ENCODE results near the gene TSR3. TPM values are rescaled to one million over a fixed set of nuclear protein-coding genes. Genes with fewer than 3 reads are reported as not detected.

The TSR3 gene
- total RNA-seq, 2 experiments from 2014 or later = 40.6 to 46.0 TPM

- no peaks in the 10 kb centered on the region for H3K9me3 Mint-ChIP-seq
- ChIA-PET CTCF (no interaction called here), POLR2A (no interaction called here)
- no peak overlapping the region for H3K27ac Mint-ChIP-seq
- no peak for DNase-seq
- no peaks in the 10 kb centered on the region for H3K27me3 Mint-ChIP-seq
- peaks cover under 1% of the 10 kb centered on the region for H3K4me1 Mint-ChIP-seq
- peaks cover 6% of the 10 kb centered on the region for H3K36me3 Mint-ChIP-seq (ENCODE audit: low read depth)
- no peak overlapping the region for H3K4me3 Mint-ChIP-seq
These were observed 33.6 kb upstream of the TSR3 start for GRCh38 chr16:1385232-1385631.

DNA sequence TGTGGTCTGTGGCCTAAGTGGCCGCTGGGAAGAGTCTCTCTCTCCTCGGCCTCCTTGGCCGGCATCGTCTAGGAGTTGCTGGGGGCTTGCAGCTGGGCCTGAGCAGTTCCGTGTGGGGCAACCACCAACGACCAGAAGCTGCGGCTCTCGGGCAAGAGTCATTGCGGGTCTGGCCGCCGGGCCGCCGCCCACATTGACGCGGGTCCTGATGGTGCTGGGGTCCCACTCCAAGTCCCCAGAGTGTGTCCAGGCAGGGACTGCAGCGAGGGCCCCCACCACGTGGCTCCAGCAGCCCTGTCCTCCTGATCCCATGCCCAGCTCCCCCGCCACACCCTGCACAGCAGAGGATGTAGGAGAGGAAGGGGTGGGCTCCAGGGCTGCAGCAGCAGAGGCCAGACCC is 31.9 kb upstream of the TSR3 start:
- CTCF ChIA-PET = interaction anchor here (0.6 kb wide), 1 partner anchor 11 kb away, joined by 3 read pairs; no protein-coding TSS in a partner anchor
- Mint-ChIP-seq H3K4me1 (peaks cover 10% of the 10 kb centered on the region), H3K4me3 (no peak overlapping the region)

GRCh38 chr16:1381612-1382406 is 30.1 kb upstream of the TSR3 start:
- no peak overlapping the region for H3K4me3 Mint-ChIP-seq
- peaks cover 8% of the 10 kb centered on the region for H3K36me3 Mint-ChIP-seq (ENCODE audit: low read depth)
- ChIA-PET CTCF (interaction anchor here (0.6 to 4.4 kb wide), 2 partner anchors 13 to 18 kb away, joined by 3 to 29 read pairs; no protein-coding TSS in a partner anchor), POLR2A (no interaction called here)
- no peaks in the 10 kb centered on the region for H3K27me3 Mint-ChIP-seq
- H3K27ac Mint-ChIP-seq = no peak overlapping the region
- H3K4me1 Mint-ChIP-seq = peaks cover 20% of the 10 kb centered on the region
- no peak for DNase-seq
- no peaks in the 10 kb centered on the region for H3K9me3 Mint-ChIP-seq

More for the DNA sequence above, 31.9 kb upstream of the TSR3 start:
- Mint-ChIP-seq H3K36me3 (ENCODE audit: low read depth) (peaks cover 8% of the 10 kb centered on the region), H3K9me3 (no peaks in the 10 kb centered on the region), H3K27ac (no peak overlapping the region), H3K27me3 (no peaks in the 10 kb centered on the region)
- POLR2A ChIA-PET = no interaction called here
- DNase-seq = no peak

DNA sequence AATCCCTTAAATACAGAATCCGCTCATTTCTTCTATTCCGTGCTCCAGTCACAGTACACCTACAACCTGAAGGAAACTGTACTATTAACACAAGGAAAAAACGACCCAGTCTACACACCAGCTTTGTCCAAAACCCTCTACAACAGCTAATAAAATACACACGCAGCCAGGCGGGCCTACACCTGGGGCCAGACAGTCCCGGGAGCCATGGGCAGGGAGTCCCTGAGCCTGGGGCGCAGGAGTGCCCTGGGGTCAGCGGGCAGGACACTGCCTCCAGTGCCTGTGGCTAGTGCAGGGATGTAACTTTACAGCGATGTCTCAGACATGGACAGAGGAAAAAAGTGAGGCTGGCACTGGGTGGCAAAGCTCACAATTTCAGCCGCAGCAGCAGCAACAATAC is 28.5 kb upstream of the TSR3 start:
- Mint-ChIP-seq H3K27ac (peak overlapping the region; percentile 47), H3K9me3 (no peaks in the 10 kb centered on the region), H3K4me1 (peaks cover 20% of the 10 kb centered on the region), H3K4me3 (peak overlapping the region; percentile 71), H3K27me3 (no peaks in the 10 kb centered on the region), H3K36me3 (ENCODE audit: low read depth) (peaks cover 10% of the 10 kb centered on the region)
- DNase-seq = no peak
- POLR2A ChIA-PET = interaction anchor here (0.6 to 2.3 kb wide), 8 partner anchors 16 to 71 kb away, joined by 3 to 19 read pairs (median 4); partner anchors contain the start of genes UBE2I and UQCC4
- CTCF ChIA-PET = interaction anchor here (4.4 kb wide), 1 partner anchor 17 kb away, joined by 29 read pairs; no protein-coding TSS in a partner anchor

DNA sequence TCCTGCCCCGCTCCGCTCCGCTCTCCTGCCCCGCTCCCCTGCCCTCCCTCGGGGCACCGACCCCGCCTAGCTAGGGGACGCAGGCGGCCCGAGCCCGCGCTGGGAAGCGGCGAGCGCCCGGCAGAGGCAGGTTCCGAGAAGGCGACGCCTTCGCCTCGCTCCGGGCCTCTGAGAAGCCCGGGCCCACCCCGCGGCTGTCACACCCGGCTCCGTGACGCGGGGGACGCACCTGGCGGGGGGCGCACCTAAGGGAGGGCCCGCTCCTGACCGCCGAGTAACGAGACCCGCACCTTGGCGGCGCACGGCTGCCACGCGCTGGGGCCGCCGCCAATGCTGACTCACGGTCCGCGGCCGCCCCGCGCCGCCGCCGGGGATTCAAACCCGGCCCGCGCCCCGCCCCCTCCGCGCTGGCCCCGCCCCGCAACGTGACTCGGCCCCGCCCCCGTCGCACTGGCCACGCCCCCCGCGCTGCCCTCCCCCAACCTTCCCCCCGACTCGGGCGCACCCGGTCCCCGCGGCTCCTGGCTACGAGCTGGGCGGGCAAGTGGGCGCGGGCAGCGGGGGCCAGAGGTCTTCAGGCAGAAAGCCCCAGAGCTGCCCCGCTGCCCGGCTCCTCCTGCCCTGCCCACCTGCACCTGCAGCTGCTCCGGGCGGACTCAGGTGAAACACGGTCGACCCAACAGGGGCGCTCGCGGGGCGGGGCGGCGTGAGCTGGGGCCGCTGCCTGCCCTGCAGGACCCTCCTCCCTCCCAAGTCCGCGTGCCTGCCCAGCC is 27.8 kb upstream of the TSR3 start:
- Mint-ChIP-seq H3K27me3 (no peaks in the 10 kb centered on the region), H3K36me3 (ENCODE audit: low read depth) (peaks cover 8% of the 10 kb centered on the region), H3K4me1 (peaks cover 20% of the 10 kb centered on the region), H3K27ac (peak overlapping the region; percentile 47), H3K9me3 (no peaks in the 10 kb centered on the region), H3K4me3 (peak overlapping the region; percentile 71)
- peak; percentile 74 for DNase-seq
- ChIA-PET POLR2A (interaction anchor here (0.6 to 2.3 kb wide), 13 partner anchors 14 to 393 kb away, joined by 3 to 19 read pairs (median 4); partner anchors contain the start of genes EME2, MAPK8IP3, MRPS34 and UBE2I), CTCF (interaction anchor here (2.5 to 4.4 kb wide), 2 partner anchors 10 to 16 kb away, joined by 7 to 29 read pairs; no protein-coding TSS in a partner anchor)

DNA sequence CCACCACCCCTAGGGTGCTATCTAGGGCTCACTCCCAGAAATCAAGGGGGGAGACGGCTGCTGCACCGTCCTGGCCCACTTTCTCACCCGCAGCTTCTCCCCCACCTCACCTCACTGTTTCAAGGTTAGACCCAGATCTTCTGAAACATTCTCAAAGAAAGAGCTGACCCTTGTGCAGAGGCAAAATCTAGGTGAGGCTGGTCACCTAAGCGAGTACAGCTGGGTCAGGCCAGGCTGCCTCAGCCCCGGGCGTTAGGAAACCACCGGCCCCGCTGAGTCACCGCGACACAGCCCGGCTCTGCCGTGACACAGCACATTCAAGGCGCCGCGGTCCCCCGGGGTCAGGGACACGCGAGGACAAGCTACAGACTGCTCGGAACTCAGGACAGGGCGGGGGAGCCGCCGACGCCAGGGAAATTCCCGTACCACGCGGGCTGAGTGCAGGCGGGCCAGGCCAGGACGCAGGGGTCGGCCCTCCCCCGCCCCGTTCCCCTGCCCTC is 27.2 kb upstream of the TSR3 start:
- Mint-ChIP-seq H3K4me1 (peaks cover 20% of the 10 kb centered on the region), H3K9me3 (no peaks in the 10 kb centered on the region), H3K4me3 (peak overlapping the region; percentile 75), H3K27ac (peak overlapping the region; percentile 77), H3K36me3 (ENCODE audit: low read depth) (peaks cover 8% of the 10 kb centered on the region), H3K27me3 (no peaks in the 10 kb centered on the region)
- ChIA-PET POLR2A (interaction anchor here (1.1 to 2.3 kb wide), 8 partner anchors 13 to 394 kb away, joined by 3 to 19 read pairs (median 4); partner anchors contain the start of genes EME2, MAPK8IP3, MRPS34 and UQCC4), CTCF (interaction anchor here (2.5 to 4.4 kb wide), 2 partner anchors 10 to 15 kb away, joined by 7 to 29 read pairs; no protein-coding TSS in a partner anchor)
- DNase-seq = peak; percentile 69

- peak overlapping the region; percentile 77 for H3K27ac Mint-ChIP-seq
- H3K36me3 Mint-ChIP-seq (ENCODE audit: low read depth) = peaks cover 8% of the 10 kb centered on the region
- ChIA-PET POLR2A (interaction anchor here (1.1 to 2.3 kb wide), 8 partner anchors 13 to 394 kb away, joined by 3 to 19 read pairs (median 4); partner anchors contain the start of genes EME2, MAPK8IP3, MRPS34 and UQCC4), CTCF (interaction anchor here (2.5 to 4.4 kb wide), 2 partner anchors 9 to 15 kb away, joined by 7 to 29 read pairs; no protein-coding TSS in a partner anchor)
- H3K9me3 Mint-ChIP-seq = no peaks in the 10 kb centered on the region
- H3K4me1 Mint-ChIP-seq = peaks cover 20% of the 10 kb centered on the region
- no peaks in the 10 kb centered on the region for H3K27me3 Mint-ChIP-seq
- no peak for DNase-seq
- peak overlapping the region; percentile 75 for H3K4me3 Mint-ChIP-seq
These were observed 26.6 kb upstream of the TSR3 start for GRCh38 chr16:1378087-1378803.

DNA sequence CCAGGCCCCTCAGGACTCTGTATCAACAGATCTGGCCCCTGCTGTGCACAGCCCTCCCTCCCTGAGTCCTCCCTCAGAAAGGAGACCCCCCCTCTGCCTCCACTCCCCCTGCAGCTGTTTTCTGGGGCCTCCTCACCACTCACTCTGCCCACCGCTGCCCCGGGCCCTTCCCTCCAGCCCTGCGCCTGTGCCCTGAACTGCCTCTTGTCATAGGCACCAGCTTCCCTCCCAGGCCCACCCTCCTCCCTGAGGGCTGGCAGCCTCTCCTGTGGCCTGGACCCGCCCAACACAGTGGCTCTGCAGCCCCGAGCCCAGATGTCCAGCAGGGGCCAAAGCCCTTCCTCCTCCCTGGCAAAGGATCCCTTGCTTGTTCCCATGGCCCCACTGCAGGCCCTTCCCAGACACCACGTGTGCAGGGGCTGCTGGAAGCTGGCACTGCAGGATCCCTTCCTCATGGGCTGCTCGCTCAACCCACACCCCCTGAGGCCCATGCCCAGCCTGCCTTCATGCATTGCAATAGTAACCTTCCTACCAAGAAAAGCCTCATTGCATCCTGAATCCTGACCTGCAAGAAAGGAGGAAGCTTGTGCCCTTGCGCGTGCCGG is 25.8 kb upstream of the TSR3 start:
- no peaks in the 10 kb centered on the region for H3K27me3 Mint-ChIP-seq
- POLR2A ChIA-PET = interaction anchor here (2.1 kb wide), 1 partner anchor 12 kb away, joined by 11 read pairs; no protein-coding TSS in a partner anchor
- DNase-seq = no peak
- CTCF ChIA-PET = interaction anchor here (2.5 to 4.4 kb wide), 2 partner anchors 8 to 14 kb away, joined by 7 to 29 read pairs; no protein-coding TSS in a partner anchor
- H3K4me3 Mint-ChIP-seq = peak overlapping the region; percentile 75
- no peak overlapping the region for H3K27ac Mint-ChIP-seq
- H3K4me1 Mint-ChIP-seq = peaks cover 20% of the 10 kb centered on the region
- H3K9me3 Mint-ChIP-seq = no peaks in the 10 kb centered on the region
- peaks cover 8% of the 10 kb centered on the region for H3K36me3 Mint-ChIP-seq (ENCODE audit: low read depth)

DNA sequence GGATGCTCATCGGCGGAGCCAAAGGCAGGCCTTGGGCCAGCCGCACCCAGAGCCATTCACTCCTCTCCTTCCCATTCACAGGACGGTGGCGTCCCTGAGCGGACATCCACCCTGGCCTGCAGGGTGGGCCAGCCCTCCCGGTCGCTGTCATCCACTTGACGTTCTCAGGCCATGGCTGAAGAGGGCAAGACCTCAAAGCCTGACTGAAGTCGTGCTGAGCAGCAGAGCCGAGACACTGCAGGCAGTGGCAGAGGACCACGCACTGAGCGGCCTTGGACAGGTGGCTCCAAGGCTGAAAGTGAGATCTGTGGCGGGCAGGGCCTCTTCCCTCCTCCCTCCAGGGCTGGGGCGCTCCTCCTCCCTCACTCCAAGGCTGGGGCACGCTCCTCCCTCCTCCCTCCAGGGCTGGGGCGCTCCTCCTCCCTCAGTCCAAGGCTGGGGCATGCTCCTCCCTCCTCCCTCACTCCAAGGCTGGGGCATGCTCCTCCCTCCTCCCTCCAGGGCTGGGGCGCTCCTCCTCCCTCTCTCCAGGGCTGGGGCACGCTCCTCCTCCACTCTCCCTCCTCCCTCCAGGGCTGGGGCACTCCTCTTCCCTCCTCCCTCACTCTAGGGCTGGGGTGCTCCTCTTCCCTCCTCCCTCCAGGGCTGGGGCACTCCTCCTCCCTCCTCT is 24.2 kb upstream of the TSR3 start:
- Mint-ChIP-seq H3K4me3 (no peak overlapping the region), H3K27ac (no peak overlapping the region), H3K4me1 (peaks cover 20% of the 10 kb centered on the region), H3K27me3 (no peaks in the 10 kb centered on the region), H3K36me3 (ENCODE audit: low read depth) (peaks cover 4% of the 10 kb centered on the region), H3K9me3 (no peaks in the 10 kb centered on the region)
- ChIA-PET CTCF (no interaction called here), POLR2A (no interaction called here)
- no peak for DNase-seq

DNA sequence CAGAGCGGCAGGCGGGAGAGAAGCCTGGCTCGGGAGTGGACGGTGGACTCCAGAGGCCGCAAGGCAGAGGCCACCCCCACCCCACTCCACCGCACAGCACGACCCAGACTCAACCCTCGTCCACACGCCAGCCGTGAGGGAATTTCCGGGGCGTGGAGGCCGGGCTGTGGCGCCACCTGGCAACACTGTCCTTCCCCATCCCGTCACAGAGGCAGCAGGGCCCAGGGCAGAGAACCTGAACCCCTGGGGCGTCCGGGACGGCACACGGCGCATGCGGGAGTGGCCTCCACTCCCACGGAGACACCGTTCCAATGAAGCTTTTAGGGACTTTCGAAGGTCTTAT is 23.6 kb upstream of the TSR3 start:
- DNase-seq = no peak
- H3K27me3 Mint-ChIP-seq = no peaks in the 10 kb centered on the region
- no peaks in the 10 kb centered on the region for H3K9me3 Mint-ChIP-seq
- no peak overlapping the region for H3K27ac Mint-ChIP-seq
- CTCF ChIA-PET = no interaction called here
- POLR2A ChIA-PET = no interaction called here
- H3K4me1 Mint-ChIP-seq = peaks cover 20% of the 10 kb centered on the region
- no peak overlapping the region for H3K4me3 Mint-ChIP-seq
- H3K36me3 Mint-ChIP-seq (ENCODE audit: low read depth) = peaks cover 4% of the 10 kb centered on the region

DNA sequence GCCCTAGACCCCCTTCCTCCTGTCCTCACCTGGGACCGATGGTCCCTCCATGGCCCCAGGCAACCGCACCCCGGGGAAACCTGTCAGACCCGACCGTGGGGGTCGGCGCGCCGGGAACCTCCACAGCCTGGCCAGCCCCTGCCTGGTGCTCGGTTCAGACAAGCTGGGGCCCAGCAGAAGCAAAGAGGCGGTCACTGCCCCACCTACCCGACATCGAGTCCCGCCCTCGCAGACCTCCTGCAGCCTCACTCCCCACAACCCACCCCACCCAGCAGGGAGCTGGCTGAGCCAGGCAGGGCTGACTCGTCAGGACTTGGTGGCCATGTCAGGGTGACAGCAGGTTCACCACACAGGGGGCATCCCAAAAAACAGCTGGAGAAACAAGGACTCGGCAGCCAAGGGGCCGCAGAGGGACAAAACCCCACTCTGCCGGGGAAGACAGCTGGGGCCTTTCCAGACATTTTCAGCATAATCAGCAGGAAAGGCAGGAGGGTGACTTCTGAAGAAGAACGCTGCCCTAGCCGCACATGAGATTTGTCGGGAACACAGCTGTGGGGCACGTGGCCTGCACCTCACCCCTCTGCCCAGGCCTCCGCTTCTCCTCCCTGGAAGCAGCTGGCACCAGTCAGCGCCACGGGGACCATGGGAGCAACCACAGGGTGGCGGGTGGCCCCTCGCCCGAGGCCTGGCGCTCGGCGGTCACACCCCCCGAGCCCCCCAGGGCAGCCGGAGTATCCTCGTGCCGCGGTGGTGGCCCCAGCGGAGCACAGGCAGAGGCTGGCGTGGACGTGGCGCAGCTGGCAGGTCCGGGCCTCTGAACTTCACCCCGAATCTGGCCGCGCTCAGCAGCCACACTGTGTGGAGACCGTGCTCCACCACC is 23.0 kb upstream of the TSR3 start:
- H3K4me3 Mint-ChIP-seq = no peak overlapping the region
- peaks cover 4% of the 10 kb centered on the region for H3K36me3 Mint-ChIP-seq (ENCODE audit: low read depth)
- POLR2A ChIA-PET = no interaction called here
- no peak overlapping the region for H3K27ac Mint-ChIP-seq
- no peaks in the 10 kb centered on the region for H3K9me3 Mint-ChIP-seq
- DNase-seq = no peak
- H3K4me1 Mint-ChIP-seq = peaks cover 15% of the 10 kb centered on the region
- CTCF ChIA-PET = no interaction called here
- H3K27me3 Mint-ChIP-seq = no peaks in the 10 kb centered on the region

Measured in activated CD4-positive, alpha-beta memory T cell treated with anti-CD3 and anti-CD28 coated beads, Interleukin-2, amount 10 ng/mL, durations not matched to agents 7 days and 5 days (primary cell).